Neural progenitor cell (in vitro differentiated cells): ENCODE results near the gene OR12D1. TPM values are rescaled to one million over a fixed set of nuclear protein-coding genes. Genes with fewer than 3 reads are reported as not detected.

Source experiments
- DNase-seq: peaks from one replicate; pipeline ENCODE4 v3.0.0-alpha.2; 2016; ENCODE audit warnings: low spot score
- H2AFZ ChIP-seq: fragments of 200-600 bp; sonication (generic); replicated peaks from 2 replicates; pipeline ENCODE4 v1.6.1; 2016; ENCODE audit warnings: antibody characterized with exemption
- H3F3A ChIP-seq: fragments of 200-600 bp; sonication (generic); 2 replicates; pipeline ENCODE4 v1.6.1; 2016; ENCODE audit warnings: antibody characterized with exemption, low read depth
- H3K27ac ChIP-seq: fragments of 200-600 bp; sonication (generic); 2 replicates; pipeline ENCODE4 v1.5.1; 2016; ENCODE audit warnings: mild to moderate bottlenecking
- H3K27me3 ChIP-seq: fragments of 200-600 bp; sonication (generic); 2 replicates; pipeline ENCODE4 v1.6.1; 2016; ENCODE audit warnings: mild to moderate bottlenecking, moderate library complexity
- H3K36me3 ChIP-seq: fragments of 200-600 bp; sonication (generic); 2 replicates; pipeline ENCODE4 v1.5.1; 2016
- H3K4me1 ChIP-seq: fragments of 200-600 bp; sonication (generic); 2 replicates; pipeline ENCODE4 v1.6.1; 2016; ENCODE audit warnings: mixed run types
- H3K4me2 ChIP-seq: fragments of 200-600 bp; sonication (generic); 2 replicates; pipeline ENCODE4 v1.6.1; 2016
- H3K4me3 ChIP-seq: fragments of 200-600 bp; sonication (generic); 2 replicates; pipeline ENCODE4 v1.5.1; 2016
- H3K79me2 ChIP-seq: fragments of 200-600 bp; sonication (generic); 2 replicates; pipeline ENCODE4 v1.6.1; 2016; ENCODE audit warnings: low read depth
- H3K9ac ChIP-seq: fragments of 200-600 bp; sonication (generic); 2 replicates; pipeline ENCODE4 v1.6.1; 2016
- H3K9me3 ChIP-seq: fragments of 200-600 bp; sonication (generic); 2 replicates; pipeline ENCODE4 v1.5.1; 2016; ENCODE audit warnings: low read depth
- H4K20me1 ChIP-seq: fragments of 200-600 bp; sonication (generic); 2 replicates; pipeline ENCODE4 v1.6.1; 2016; ENCODE audit warnings: low read depth
- H3K27ac Mint-ChIP-seq: 3 replicates; pipeline ENCODE4 v1.8.0; 2021; ENCODE audit warnings: mixed read lengths
- H3K27me3 Mint-ChIP-seq: 2 replicates; pipeline ENCODE4 v1.8.0; 2022; ENCODE audit warnings: low read depth, mild to moderate bottlenecking, inconsistent platforms, moderate library complexity, mixed read lengths; ENCODE audit not compliant: insufficient read depth
- H3K36me3 Mint-ChIP-seq: 3 replicates; pipeline ENCODE4 v1.8.0; 2021; ENCODE audit warnings: mixed read lengths
- H3K4me1 Mint-ChIP-seq: 3 replicates; pipeline ENCODE4 v1.8.0; 2021; ENCODE audit warnings: mixed read lengths
- H3K4me3 Mint-ChIP-seq: 3 replicates; pipeline ENCODE4 v1.8.0; 2021; ENCODE audit warnings: mild to moderate bottlenecking, moderate library complexity, mixed read lengths
- H3K9me3 Mint-ChIP-seq: 3 replicates; pipeline ENCODE4 v1.8.0; 2020; ENCODE audit warnings: mixed read lengths
- CTCF ChIP-seq: fragments of 200-600 bp; sonication (generic); IDR thresholded peaks from 2 replicates; pipeline ENCODE4 v1.5.1; 2017; ENCODE audit warnings: antibody characterized with exemption, mild to moderate bottlenecking
- EZH2 ChIP-seq: fragments of 200-600 bp; sonication (generic); IDR thresholded peaks from 2 replicates; pipeline ENCODE4 v1.6.1; 2017; ENCODE audit warnings: antibody characterized with exemption, mild to moderate bottlenecking, moderate library complexity
- EZH2phosphoT487 ChIP-seq: fragments of 200-600 bp; sonication (generic); IDR thresholded peaks from 2 replicates; pipeline ENCODE4 v1.6.1; 2017; ENCODE audit warnings: antibody characterized with exemption
- total RNA-seq: library from RNA; depleted of rRNA; stranded (reverse); fragments of >200 nt; gene quantifications from 2 replicates; pipeline ENCODE4 v1.2.3, GENCODE V29; 2015; ENCODE audit warnings: low replicate concordance

OR12D1 gene
- total RNA-seq, 1 donor from 2014 or later = not detected

- H3K4me1 Mint-ChIP-seq = no peaks in the 10 kb centered on the region
- Histone ChIP-seq H3K27me3 (no peaks in the 10 kb centered on the region), H3K36me3 (no peaks in the 10 kb centered on the region), H3K9me3 (no peaks in the 10 kb centered on the region), H3K27ac (no peak overlapping the region), H2AFZ (no peak overlapping the region), H4K20me1 (no peaks in the 10 kb centered on the region), H3K4me2 (no peak overlapping the region), H3K4me3 (no peak overlapping the region), H3K9ac (no peak overlapping the region), H3K79me2 (no peaks in the 10 kb centered on the region), H3K4me1 (peaks cover 11% of the 10 kb centered on the region), H3F3A (no peaks in the 10 kb centered on the region)
- no peak overlapping the region for H3K27ac Mint-ChIP-seq
- no peaks in the 10 kb centered on the region for H3K27me3 Mint-ChIP-seq
- H3K9me3 Mint-ChIP-seq = no peaks in the 10 kb centered on the region
- no peak overlapping the region for H3K4me3 Mint-ChIP-seq
- no peak for DNase-seq
- TF ChIP-seq EZH2 (no peak), EZH2phosphoT487 (no peak), CTCF (peak; percentile 36)
- no peaks in the 10 kb centered on the region for H3K36me3 Mint-ChIP-seq
These were observed 38.7 kb upstream of the OR12D1 start for GRCh38 chr6:29376003-29376402.

GRCh38 chr6:29388533-29388932 lies 26.2 kb upstream of the OR12D1 start:
- no peak overlapping the region for H3K27ac ChIP-seq
- TF ChIP-seq EZH2phosphoT487 (no peak), CTCF (no peak), EZH2 (no peak)
- no peak overlapping the region for H3K4me3 ChIP-seq
- H3F3A ChIP-seq = no peaks in the 10 kb centered on the region
- H3K79me2 ChIP-seq = no peaks in the 10 kb centered on the region
- H3K4me2 ChIP-seq = no peak overlapping the region
- no peaks in the 10 kb centered on the region for H4K20me1 ChIP-seq
- no peaks in the 10 kb centered on the region for H3K9me3 ChIP-seq
- DNase-seq = no peak
- Mint-ChIP-seq H3K27me3 (peaks cover 2% of the 10 kb centered on the region), H3K4me3 (no peak overlapping the region), H3K9me3 (no peaks in the 10 kb centered on the region), H3K36me3 (no peaks in the 10 kb centered on the region), H3K4me1 (no peaks in the 10 kb centered on the region), H3K27ac (no peak overlapping the region)
- H3K9ac ChIP-seq = no peak overlapping the region
- H2AFZ ChIP-seq = no peak overlapping the region
- no peaks in the 10 kb centered on the region for H3K27me3 ChIP-seq
- H3K4me1 ChIP-seq = no peaks in the 10 kb centered on the region
- H3K36me3 ChIP-seq = no peaks in the 10 kb centered on the region

- no peaks in the 10 kb centered on the region for H3K9me3 ChIP-seq
- no peaks in the 10 kb centered on the region for H3K36me3 ChIP-seq
- H3K4me3 ChIP-seq = no peak within 1 kb of the TSS
- no peak for DNase-seq
- no peak within 1 kb of the TSS for H3K4me3 Mint-ChIP-seq
- H3K4me2 ChIP-seq = no peak within 1 kb of the TSS
- no peak within 1 kb of the TSS for H3K27ac ChIP-seq
- H3K79me2 ChIP-seq = no peaks in the 10 kb centered on the region
- H3K4me1 Mint-ChIP-seq = no peaks in the 10 kb centered on the region
- H4K20me1 ChIP-seq = no peaks in the 10 kb centered on the region
- H3K27me3 Mint-ChIP-seq = no peaks in the 10 kb centered on the region
- no peaks in the 10 kb centered on the region for H3K4me1 ChIP-seq
- no peak within 1 kb of the TSS for H2AFZ ChIP-seq
- H3K9me3 Mint-ChIP-seq = no peaks in the 10 kb centered on the region
- H3K9ac ChIP-seq = no peak within 1 kb of the TSS
- H3K36me3 Mint-ChIP-seq = no peaks in the 10 kb centered on the region
- no peak for TF ChIP-seq CTCF
- no peak for TF ChIP-seq EZH2phosphoT487
- no peaks in the 10 kb centered on the region for H3K27me3 ChIP-seq
- H3K27ac Mint-ChIP-seq = no peak within 1 kb of the TSS
- H3F3A ChIP-seq = no peaks in the 10 kb centered on the region
These were observed 19.4 kb upstream of the OR12D1 start, which contains the start of gene OR12D2 for GRCh38 chr6:29395331-29395730. Gene OR12D2 (plus strand): TSS chr6:29395631. CDS start chr6:29396700, 1,069 bp downstream.

- Mint-ChIP-seq H3K4me3 (no peak overlapping the region), H3K27ac (no peak overlapping the region), H3K36me3 (no peaks in the 10 kb centered on the region), H3K4me1 (no peaks in the 10 kb centered on the region), H3K27me3 (no peaks in the 10 kb centered on the region), H3K9me3 (no peaks in the 10 kb centered on the region)
- Histone ChIP-seq H3K27ac (no peak overlapping the region), H4K20me1 (no peaks in the 10 kb centered on the region), H3K4me2 (no peak overlapping the region), H3K36me3 (no peaks in the 10 kb centered on the region), H3K27me3 (no peaks in the 10 kb centered on the region), H3K4me3 (no peak overlapping the region), H3K9ac (no peak overlapping the region), H2AFZ (no peak overlapping the region), H3F3A (no peaks in the 10 kb centered on the region), H3K4me1 (no peaks in the 10 kb centered on the region), H3K79me2 (no peaks in the 10 kb centered on the region), H3K9me3 (no peaks in the 10 kb centered on the region)
- TF ChIP-seq EZH2phosphoT487 (no peak), CTCF (no peak), EZH2 (no peak)
- no peak for DNase-seq
These were observed 15.2 kb upstream of the OR12D1 start for GRCh38 chr6:29399525-29399924.
